ENCODE results near the gene MAN1A2.
"Not testable (repeated sequence)": the region's sequence is repeated elsewhere in the genome, so short reads cannot be mapped to it uniquely, and the experiment has no call there.

The MAN1A2 gene

DNA sequence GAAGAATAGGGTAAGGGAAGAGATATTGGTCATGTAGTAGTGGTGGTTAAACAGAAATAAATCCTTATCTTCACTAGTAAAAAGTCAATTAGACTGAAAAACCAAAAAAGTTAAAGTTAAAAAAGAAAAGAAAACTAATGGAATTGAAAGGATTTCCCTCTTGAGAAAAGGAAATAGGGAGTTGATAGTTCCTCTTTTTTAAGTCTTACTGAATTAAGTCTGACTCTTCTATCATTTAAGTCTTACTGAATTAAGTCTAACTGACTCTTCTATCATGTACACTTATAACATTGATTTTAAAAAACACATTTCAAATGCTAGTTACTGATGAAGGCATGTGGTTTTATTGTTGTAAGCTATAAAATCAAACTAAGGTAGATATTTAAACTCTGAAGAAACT is 189.1 kb downstream of the MAN1A2 start:
- H3K36me3 ChIP-seq (ENCODE audit: control insufficient read depth, insufficient read depth, low read length): no peaks in the 10 kb centered on the region
- no peak for DNase-seq (ENCODE audit: extremely low read depth, insufficient read length)
- H3K27me3 ChIP-seq (replicated peaks; ENCODE audit: control insufficient read depth, insufficient read depth, low read length): no peaks in the 10 kb centered on the region; the same call in 1 of the 2 replicates
- H3K4me3 ChIP-seq (replicated peaks; ENCODE audit: low read depth, low read length): no peak overlapping the region
- TF ChIP-seq, protein P1, sequence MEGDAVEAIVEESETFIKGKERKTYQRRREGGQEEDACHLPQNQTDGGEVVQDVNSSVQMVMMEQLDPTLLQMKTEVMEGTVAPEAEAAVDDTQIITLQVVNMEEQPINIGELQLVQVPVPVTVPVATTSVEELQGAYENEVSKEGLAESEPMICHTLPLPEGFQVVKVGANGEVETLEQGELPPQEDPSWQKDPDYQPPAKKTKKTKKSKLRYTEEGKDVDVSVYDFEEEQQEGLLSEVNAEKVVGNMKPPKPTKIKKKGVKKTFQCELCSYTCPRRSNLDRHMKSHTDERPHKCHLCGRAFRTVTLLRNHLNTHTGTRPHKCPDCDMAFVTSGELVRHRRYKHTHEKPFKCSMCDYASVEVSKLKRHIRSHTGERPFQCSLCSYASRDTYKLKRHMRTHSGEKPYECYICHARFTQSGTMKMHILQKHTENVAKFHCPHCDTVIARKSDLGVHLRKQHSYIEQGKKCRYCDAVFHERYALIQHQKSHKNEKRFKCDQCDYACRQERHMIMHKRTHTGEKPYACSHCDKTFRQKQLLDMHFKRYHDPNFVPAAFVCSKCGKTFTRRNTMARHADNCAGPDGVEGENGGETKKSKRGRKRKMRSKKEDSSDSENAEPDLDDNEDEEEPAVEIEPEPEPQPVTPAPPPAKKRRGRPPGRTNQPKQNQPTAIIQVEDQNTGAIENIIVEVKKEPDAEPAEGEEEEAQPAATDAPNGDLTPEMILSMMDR (IDR thresholded peaks at IDR 0.05; ENCODE audit: insufficient read depth, low read length, poor library complexity, severe bottlenecking): no peak

DNA sequence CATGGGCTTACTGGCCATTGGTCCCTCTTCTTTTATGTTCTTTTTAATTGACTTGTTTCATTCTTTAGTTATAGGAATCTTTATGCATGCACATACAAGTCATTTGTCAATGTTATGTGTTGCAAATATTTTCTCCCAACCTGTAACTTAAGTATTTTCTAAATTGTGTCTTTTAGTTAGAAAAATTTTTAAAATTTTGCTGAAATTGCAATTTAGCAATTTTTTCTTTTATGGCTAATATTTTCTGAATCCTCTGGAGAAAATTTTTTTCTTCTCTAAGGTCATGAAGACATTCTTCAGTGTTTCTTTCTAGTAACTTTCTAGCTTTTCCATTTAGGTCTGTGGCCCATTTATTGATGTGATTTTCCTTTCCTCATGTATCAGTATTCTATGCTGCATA is 189.7 kb downstream of the MAN1A2 start:
- Histone ChIP-seq H3K36me3 (ENCODE audit: control insufficient read depth, insufficient read depth, low read length) (no peaks in the 10 kb centered on the region), H3K27me3 (replicated peaks; ENCODE audit: control insufficient read depth, insufficient read depth, low read length) (no peaks in the 10 kb centered on the region; the same call in none of the 2 replicates), H3K4me3 (replicated peaks; ENCODE audit: low read depth, low read length) (no peak overlapping the region)
- no peak for DNase-seq (ENCODE audit: extremely low read depth, insufficient read length)
- TF ChIP-seq, protein P1 (IDR thresholded peaks at IDR 0.05; ENCODE audit: insufficient read depth, low read length, poor library complexity, severe bottlenecking): no peak

DNA sequence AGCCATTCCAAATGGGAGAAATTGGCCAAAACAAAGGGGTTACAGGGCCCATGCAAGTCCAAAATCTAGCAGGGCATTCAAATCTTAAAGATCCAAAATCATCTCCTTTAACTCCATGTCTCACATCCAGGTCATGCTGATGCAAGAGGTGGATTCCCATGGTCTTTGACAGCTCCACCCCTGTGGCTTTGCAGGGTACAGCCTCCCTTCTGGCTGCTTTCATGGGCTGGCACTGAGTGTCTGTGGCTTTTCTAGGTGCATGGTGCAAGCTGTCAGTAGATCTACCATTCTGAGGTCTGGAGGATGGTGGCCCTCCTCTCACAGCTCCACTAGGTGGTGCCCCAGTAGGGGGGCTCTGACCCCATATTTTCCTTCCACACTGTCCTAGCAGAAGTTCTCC is 191.2 kb downstream of the MAN1A2 start:
- H3K36me3 ChIP-seq (ENCODE audit: control insufficient read depth, insufficient read depth, low read length); H3K27me3 ChIP-seq (replicated peaks; ENCODE audit: control insufficient read depth, insufficient read depth, low read length); DNase-seq (ENCODE audit: extremely low read depth, insufficient read length); H3K4me3 ChIP-seq (replicated peaks; ENCODE audit: low read depth, low read length): not testable (repeated sequence)

DNA sequence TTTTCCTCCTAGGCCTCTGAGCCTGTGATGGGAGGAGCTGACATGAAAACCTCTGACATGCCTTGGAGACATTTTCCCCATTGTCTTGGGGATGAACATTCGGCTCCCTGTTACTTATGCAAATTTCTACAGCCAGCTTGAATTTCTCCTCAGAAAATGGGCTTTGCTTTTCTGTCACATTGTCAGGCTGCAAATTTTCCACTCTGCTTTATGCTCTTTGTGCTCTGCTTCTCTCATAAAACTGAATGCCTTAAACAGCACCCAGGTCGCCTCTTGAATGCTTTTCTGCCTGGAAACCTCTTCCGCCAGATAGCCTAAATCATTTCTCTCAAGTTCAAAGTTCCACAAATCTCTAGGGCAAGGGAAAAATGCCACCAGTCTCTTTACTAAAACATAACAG is 191.9 kb downstream of the MAN1A2 start:
- no peak overlapping the region for H3K4me3 ChIP-seq (replicated peaks; ENCODE audit: low read depth, low read length)
- H3K27me3 ChIP-seq (replicated peaks; ENCODE audit: control insufficient read depth, insufficient read depth, low read length): peaks cover 2% of the 10 kb centered on the region
- TF ChIP-seq, protein P1 (IDR thresholded peaks at IDR 0.05; ENCODE audit: insufficient read depth, low read length, poor library complexity, severe bottlenecking): no peak
- no peaks in the 10 kb centered on the region for H3K36me3 ChIP-seq (ENCODE audit: control insufficient read depth, insufficient read depth, low read length)
- no peak for DNase-seq (ENCODE audit: extremely low read depth, insufficient read length)

DNA sequence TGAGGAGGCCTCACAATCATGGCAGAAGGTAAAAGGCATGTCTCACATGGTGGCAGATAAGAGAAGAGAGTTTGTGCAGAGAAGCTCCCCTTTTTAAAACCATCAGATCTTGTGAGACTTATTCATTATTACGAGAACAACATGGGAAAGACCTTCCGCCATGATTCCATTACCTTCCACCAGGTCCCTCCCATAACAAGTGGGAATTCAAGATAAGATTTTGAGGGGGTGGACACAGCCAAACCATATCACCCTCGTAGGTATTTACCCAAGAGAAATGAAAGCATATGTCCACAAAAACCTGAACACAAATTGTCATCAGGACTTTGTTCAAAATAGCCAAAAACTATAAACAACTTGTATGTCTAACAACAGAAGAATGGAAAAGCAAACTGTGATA is 192.7 kb downstream of the MAN1A2 start:
- TF ChIP-seq, protein P1 (IDR thresholded peaks at IDR 0.05; ENCODE audit: insufficient read depth, low read length, poor library complexity, severe bottlenecking): no peak
- Histone ChIP-seq H3K4me3 (replicated peaks; ENCODE audit: low read depth, low read length) (no peak overlapping the region), H3K27me3 (replicated peaks; ENCODE audit: control insufficient read depth, insufficient read depth, low read length) (peaks cover 2% of the 10 kb centered on the region), H3K36me3 (ENCODE audit: control insufficient read depth, insufficient read depth, low read length) (no peaks in the 10 kb centered on the region)
- DNase-seq (ENCODE audit: extremely low read depth, insufficient read length): no peak

DNA sequence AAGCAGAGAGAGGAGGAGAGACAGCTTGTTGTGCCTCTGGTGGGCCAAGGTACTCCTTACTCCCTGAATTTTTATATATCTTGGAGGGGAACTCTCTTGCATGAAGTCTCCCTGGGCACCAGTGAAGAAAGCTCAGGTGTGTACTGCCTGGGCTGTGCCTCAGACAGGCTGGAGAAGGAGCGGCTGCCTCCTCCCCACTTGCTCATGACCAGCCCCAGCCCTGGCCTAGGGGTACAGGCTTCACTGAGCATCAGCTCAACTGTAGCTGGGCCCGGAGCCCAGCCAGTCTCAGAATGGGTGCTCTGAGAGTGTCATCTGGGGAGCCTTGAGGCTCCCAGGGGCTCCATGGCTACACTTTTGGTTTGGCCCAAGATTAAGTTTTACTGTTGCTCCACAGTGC is 193.8 kb downstream of the MAN1A2 start:
- TF ChIP-seq, protein P1 (IDR thresholded peaks at IDR 0.05; ENCODE audit: insufficient read depth, low read length, poor library complexity, severe bottlenecking): no peak
- no peak overlapping the region for H3K4me3 ChIP-seq (replicated peaks; ENCODE audit: low read depth, low read length)
- H3K36me3 ChIP-seq (ENCODE audit: control insufficient read depth, insufficient read depth, low read length): no peaks in the 10 kb centered on the region
- no peak for DNase-seq (ENCODE audit: extremely low read depth, insufficient read length)
- peaks cover 3% of the 10 kb centered on the region for H3K27me3 ChIP-seq (replicated peaks; ENCODE audit: control insufficient read depth, insufficient read depth, low read length)

Measured in GM06990 (cell line).